GM21529 (cell line): ENCODE measurements around the gene LTBP3.
A peak's percentile ranks its signal among the peaks of the same experiment; 100 is the strongest.

Experiments used
- ATAC-seq: cut with Tn5 transposase; IDR thresholded peaks from one replicate; pipeline ENCODE4 v1.9.1; 2021; ENCODE audit not compliant: unreplicated experiment

LTBP3 gene

DNA sequence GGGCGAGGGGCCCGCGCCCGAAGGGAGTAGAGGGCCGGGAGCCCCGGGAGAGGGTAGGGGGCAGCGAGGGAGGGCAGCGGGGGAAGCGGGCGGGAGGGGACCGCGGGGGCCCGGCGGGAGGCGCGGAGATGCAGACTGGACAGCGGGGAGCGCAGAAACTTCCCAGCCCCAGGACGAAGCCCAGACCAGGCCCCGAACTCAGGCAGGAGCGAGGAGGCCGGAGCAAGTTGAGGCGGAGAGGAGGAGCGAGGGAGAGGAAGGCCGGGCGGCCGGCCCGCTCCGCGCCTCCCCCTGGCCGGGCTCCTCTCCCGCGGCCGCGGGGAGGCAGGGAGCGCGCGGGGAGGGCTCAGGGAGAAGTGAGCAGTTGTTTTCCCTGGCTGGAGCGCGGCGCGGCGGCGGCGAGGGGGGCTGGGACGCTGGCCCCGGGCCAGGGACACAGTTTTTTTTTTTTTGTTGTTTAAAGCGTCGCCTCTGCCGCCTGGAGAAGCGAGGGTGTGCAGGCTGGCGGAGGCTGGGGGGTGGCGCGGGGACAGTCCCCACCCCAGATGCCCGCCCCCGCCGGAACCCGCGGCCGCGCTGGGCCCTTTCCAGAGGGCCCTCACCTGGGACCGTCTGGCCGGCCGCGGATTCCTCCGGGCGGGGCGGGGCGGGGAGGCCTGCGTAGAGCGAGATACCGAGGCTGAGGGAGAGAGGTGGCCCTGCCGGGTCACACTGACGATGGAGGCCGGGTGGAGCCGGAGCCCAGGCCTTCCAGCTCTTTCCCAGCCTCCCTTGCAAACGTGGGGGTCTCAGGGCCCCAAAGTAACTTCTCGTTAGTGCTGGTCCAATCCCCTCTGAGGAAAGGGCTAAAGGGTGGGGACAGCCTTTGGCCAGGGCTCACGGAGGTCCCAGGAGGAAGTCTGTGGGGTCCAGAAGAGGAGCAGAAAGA lies at the start of gene LTBP3:
Gene LTBP3, minus strand, starts transcription at position 358 of the 928 bp plus-strand sequence. CDS start 400 bp downstream, outside the sequence.
- no peak for ATAC-seq

DNA sequence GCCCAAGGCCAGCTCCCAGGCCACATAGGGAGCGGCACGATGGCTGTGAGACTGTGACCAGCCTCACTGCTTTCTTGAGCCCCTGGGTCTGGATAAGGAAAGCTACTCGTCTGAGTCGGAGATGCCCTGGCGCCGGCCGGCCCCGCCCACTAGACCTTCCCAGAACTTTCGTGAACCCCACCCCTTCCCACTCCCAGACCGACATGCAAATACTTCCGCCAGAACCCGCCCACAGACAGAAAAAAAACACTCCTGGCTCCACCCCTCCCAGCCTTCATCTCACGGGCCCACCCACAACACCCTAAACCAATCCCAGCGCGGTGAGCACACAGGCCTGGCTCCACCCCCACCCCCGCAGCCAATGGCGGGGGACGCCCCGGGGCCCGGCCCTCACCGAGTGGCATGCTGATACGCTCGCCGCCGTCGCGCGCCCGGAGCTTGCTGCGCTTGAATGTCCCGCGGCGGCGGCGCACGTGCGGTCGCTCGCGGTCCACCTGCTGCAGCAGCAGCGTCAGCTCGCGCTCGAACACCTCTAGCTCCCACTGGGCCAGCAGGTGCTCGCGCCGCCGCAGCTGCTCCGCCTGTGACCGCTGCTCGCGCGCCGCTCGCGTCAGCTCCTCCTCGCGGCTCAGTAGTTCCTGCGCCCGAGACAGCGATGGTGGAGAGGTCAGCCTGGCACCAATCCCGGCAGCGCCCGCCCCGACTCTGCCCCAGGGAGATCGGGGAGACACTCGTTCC lies 48.9 kb upstream of the LTBP3 start:
- no peak for ATAC-seq

DNA sequence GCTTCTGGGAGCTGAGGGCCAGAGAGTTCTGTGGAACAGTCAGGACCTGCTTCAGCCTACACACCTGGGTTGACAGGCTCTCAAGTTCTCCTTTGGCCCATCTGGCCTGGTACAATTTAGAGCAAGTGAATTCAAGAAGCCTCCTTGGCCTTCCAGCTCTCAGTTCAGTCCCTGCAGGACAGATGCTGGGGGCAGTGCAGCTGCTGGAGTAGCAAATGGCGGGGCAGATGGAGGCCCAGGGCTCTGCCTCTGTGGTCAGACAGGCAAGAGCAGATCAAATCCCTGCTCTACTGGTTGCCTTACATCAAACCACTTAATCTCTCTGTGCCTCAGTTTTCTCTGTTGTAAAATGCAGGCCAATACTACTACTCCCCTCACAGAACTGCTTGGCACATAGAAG lies 46.1 kb upstream of the LTBP3 start:
- ATAC-seq = no peak

DNA sequence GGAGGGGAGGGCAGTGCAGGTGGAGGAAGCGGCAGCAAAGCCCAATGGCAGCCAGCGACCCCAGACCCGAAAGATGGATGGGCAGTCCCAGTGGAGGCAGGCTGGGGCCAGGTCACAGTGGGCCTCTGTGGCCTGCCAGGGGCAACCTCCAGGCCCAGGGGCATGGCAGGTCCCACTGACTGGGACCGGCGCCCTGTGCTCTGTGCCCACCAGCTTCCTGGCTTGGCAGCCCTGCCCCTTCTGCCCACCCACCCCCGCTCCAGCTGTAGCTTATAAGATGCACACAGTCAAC lies 41.7 kb upstream of the LTBP3 start:
- ATAC-seq = no peak

DNA sequence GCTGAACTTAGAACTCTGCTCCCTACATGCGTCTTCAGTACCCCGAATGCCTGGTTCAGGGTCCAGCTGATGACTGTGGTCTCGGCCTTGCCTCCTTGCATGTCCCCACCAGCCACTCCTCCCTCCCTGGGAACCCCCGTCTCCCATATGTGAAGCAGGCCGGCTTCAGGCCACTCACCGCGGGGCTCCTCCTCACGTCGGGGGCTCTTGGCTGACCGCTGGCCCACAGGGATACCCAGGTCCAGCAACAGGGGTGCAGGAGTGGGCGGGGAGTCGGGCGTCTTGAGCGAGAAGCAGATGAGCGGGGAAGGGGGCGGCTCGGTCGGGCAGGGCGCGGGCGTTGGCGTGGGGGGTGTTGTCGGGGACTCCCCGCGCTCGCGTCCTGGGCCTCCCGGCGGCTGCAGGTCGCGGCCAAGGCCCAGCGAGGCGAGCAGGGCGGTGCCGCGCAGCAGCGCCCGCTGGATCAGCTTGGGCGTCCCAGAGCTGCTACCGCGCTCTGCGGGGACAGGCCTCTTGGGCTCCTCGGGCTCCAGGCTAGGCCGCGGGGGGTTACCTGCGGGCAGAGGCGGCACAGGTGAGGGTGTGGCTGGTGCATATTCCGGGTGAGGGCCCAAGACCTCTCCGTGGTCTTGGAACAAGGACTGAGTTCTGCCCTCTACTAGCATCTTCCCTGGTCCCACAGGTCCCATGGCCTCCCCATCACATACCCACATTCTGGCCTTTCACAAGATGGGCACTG lies 41.2 kb upstream of the LTBP3 start:
- no peak for ATAC-seq

DNA sequence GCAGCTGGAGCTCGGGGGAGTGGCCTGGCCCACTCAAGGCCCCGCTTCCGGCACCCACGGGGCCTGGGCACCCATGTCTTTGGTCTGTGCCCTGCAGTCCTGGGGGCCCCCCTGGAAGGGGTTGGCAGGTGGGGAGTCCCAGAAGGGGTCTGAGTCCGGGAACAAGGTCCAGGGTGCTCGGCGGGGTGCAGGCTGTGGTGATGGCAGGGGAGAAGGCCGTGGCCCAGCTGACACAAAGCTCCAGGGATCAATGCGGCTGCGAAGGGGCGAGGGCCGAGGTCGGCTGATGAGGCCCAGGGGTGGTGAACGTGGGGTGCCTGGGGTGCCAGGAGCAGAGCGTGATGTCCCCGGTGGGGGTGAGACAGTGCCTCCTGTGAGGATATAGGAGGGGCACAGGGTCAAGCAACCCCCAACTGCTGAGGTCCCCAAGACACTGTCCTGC lies 40.1 kb upstream of the LTBP3 start:
- ATAC-seq = no peak

DNA sequence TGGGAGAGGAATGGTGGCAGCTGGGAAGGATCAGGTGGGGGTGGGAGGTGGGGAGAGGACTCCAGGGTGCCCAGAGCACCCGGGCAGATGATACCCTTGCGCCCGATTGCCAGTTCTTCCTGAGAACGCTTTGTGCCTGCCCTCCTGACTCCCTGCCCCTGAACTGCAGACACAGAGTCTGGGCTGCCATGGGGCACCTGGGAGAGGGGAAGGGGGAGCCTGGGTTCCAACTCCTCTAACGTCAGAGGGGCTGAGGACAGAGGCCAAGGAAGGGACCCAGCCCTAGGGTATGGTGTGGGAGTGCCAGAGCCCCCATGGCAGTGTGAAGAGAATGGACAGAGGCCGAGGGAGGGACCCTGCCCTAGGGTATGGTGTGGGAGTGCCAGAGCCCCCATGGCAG lies 38.4 kb upstream of the LTBP3 start:
- ATAC-seq = no peak

DNA sequence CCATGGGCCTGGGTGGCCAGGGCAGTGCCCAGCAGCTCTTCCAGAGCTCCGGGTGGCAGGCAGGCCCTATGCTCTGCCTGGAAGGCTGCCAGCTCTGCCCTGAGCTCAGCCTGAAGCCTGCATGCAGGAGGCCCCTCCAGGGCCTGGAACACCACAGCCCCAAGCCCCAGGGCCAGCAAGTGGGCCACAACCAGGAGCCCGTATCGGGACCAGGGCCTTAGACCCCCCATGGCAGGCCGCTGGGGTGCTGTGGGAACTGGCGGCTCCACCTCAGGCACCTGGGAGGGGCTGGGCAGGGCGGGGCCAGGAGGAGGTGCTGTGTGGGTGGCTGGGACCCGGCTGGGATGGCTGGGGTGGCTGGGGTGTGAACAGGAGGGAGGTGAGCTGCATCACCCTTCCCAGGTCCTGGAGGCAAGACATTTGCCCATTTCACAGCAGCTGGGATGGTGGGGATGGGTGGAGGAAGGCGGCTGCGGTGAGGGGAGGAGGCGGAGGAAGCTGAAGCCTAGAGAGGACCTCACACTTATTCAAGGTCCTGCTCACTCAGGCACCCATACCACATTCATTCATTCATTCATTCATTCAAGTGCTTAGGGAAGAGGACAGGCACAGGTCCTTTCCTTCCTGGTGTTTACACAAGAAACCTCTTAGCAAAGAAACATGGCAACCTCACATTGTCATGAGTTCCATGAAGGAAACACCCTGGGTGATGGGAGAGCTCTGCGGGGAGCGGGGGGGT lies 37.6 kb upstream of the LTBP3 start, which contains the start of gene KCNK7:
Gene KCNK7, minus strand, starts transcription at position 258 of the 739 bp plus-strand sequence. Its CDS starts 28 bp downstream, at position 230.
- ATAC-seq = no peak

DNA sequence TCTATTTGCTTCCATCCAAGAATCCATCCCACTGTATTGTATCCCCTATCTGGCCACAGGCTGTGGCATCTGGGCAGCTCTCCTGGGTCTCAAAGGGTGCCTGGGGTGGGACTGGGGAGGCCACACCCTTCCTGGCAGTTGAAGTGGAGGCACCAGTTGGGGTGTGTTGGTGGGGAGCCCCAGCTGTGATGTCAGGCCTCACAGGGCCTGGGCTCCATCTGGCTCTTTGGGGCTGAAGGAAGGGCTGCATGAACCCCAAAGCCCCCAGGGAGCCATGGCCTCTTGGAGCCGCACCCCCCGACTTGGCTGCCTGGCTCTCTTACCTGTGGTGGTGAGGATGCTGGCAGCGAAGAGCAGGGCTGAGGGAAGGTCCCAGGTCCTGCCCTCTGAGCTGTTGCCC lies 37.0 kb upstream of the LTBP3 start:
- ATAC-seq = no peak

DNA sequence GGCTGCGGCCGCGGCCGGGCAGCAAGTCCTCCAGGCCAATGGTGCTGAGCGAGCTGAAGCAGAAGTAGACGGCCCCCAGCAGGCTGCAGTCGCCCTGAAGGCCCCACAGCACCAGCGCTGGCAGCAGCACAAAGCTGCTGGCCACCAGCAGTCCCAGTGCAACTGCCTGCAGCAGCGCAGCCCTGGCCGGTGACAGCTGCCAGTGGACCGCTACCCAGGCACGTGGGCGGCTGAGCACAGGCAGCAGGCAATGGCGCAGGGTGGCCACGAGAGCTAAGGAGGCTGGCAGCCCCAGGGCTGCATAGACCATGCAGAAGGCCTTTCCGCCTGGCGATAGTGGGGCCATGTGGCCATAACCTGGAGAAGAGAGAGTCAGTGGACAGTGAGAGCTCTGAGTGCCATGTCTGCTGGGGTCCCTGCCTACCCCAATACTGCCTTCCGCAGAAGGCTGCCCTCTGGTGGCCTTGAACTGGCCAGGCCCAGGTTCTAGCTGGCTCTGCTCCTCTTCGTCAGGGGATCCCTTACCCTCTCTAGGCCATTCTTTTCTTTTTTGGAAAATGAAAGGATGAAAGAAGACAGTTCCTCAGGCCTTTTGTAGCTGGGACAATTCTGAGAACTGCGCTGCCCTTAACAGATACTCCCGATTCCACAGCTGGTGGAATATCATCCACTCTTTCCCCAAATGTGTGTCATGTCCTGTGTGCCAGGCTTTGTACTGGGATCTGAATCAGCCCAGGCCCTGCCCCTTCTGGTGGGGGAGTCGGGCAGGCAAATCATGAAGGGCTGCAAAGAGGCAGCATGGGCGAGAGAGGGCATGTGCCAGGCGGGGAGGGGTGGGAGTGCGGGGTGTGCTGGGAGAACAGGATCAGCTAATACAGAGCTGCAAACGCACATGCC lies 35.6 kb upstream of the LTBP3 start:
- ATAC-seq = no peak

DNA sequence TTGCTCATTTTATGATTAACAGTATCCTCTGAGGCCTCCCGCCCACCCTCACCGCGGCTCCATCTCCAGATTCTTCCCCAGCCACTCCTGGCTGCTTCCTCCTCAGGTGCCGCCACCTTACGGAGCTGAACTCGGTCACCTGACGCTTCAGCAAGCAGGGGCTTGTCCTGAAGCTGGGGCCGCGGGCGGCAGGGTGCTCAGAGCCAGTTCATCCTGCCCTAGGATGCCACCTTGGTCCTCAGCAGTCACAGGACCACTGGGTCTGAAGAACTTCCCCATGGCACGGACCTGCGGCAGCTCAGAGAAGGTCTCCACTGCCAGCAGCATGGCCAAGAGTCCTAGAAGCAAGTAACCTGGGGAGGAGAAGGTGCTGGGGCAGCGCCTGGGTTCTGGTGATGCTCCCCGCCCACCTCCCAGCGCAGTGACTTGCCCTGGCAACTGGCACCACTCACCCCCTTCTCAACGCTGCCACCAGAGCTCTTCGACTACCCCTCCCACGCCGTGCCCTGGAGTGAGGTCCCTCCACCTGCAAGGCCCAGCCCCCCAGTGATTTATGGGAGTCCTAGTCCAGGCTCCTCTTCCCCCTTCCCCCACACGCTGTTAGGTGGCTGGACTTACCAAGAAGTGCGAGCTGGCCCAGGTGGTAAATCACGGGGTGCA lies 34.8 kb upstream of the LTBP3 start:
- ATAC-seq = no peak

DNA sequence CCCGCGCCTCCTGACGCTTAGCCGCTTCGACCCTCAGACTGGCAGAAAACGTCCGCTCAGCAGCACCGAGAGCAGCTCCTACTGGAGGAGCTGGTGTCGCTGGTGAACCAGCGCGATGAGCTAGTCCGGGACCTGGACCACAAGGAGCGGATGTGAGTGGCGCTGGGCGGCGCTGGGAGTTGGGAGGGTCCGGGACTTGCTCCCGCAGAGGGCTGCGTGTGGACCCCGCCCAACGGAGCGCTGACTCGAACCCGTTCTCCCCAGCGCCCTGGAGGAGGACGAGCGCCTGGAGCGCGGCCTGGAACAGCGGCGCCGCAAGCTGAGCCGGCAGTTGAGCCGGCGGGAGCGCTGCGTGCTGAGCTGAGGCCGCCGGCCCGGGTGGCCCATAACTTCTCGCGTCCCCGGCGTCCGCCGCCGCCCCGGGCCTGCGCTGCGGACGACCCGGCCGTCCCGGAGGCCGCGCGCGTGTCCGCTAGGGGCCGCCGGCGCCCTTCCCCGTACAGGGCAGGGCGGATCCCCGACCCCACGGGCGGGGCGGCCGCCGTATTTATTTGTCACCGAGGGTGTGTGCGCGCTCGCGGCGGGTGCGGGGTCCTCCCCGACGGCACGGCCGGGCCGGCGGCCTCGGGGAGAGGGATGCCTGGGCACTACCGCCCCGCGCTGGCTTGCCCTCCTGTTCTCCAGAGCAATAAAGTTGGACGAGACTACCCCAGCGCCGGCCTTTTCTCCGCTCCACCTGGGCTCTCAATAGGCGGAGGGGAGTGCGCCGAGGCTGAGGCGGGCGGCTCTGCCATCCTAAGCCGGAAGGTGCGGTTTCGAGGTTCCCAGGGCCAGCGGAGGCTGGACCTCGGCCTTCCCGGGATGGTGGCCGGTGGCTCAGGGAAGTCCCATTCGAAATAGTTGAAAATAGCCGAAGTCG lies 34.0 kb upstream of the LTBP3 start:
- no peak for ATAC-seq

DNA sequence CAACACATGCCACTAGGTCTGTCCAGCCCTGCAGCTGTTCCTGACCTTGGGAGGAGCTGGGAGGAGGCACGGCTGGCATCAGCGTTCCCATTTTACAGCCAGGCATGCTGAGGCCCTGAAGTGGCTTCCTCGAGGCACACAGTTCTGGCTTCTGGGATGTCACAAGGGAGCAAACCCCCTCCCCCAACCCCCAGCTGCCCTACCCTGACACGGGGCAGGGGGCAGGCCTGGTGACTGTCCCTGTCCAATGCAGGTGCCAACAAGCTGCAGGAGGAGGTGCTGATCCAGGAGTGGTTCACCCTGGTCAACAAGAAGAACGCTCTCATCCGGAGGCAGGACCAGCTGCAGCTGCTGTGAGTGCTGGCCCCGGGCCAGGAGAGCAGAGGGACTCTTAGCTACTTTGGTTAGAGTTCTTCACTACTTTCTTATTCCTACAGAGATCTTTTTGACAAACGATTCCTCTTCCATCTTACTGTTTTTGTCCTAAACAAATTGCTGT lies 32.1 kb upstream of the LTBP3 start:
- no peak for ATAC-seq

DNA sequence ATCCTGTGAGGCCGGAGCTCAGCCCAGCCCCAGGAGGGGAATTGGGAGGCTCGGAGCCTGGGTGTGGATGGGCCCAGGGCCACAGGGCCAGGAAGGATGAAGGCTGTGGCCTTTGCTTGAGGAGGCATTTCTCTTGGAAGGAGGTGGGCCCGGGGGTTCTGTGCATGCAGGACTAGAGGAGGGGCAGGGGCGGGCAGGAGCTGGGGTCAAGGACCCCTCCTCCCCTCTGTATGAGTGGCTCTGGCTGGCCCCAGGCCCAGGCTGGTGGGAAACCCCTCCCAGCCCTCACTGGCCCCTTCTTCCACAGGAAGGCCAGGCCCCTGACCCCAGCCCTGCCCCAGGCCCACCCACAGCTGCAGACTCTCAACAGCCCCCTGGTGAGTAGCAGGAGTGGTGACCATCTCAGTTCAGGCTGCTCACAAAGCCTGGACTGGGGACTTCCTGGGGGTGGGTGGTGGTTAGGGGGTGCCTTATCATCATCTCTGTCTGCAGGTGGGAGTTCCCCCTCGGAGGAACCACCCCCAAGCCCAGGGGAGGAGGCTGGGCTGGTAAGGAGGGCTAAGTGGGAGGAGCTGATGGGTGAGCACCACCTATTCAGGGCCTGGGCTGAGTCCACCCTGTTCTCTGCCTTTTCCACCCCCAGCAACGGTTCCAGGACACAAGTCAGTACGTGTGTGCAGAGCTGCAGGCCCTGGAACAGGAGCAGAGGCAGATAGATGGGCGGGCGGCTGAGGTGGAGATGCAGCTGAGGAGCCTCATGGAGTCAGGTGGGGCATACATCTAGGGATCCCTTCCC lies 31.5 kb upstream of the LTBP3 start:
- no peak for ATAC-seq

DNA sequence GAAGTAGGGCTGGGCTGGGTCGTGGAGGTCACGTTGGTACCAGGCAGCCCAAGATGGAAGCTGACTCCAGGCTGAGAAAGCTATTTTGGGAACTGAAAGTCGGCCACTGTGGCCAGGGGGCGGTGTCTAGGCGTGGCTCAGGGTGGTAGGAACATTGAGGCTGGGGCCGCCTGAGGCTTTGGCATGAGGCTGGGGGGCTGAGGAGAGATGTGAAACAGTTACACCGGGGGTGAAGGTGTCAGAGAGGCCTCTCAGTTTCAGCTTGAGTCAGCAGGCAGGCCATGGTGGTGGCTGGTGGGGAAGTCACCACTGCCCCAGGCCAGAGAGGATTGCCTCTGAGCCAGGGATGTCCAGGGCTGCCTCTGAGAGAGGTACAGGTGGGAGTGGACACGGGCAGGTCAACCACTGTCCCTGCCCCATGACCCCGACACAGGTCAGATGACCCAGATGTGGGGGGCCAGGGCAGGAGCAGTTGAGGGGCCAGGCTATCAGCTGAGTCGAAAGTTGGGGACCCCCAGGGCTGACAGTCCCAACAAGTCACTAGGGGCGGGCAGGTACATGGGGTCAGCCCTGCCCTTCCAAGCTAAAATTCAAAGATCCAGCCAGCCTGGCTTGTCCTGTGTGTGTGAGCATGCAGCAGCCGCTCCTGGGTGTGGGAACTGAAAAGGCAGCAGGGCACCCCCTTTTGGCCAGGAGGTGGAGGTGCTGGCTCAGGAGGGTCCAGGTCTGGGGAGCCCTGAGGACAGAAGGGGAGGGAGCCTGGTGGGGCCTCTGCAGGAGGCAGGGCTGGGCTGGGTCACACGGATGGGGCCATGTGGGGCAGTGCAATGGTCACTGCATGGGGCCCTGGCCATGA lies 30.3 kb upstream of the LTBP3 start:
- ATAC-seq = peak; percentile 80

DNA sequence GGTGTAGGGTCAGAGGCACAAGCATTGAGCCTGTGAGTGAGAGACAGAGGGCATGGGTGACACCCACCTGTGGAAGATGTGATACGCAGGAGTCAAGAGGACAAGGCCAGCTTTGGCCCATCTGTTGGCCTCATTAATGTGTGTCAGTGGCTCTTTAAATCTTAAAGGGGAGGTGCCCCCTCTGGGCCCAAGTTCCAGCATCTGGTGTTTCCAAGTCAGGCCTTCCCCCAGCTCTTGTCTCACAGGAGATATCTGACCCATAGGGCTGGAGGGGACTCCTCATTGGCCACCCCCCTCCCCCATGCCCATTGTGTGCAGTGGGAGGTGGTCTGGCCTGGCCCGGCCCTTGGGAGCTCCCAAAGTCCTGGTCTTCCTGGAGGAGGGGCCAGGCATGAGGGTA lies 28.5 kb upstream of the LTBP3 start:
- no peak for ATAC-seq
